BLaER1 (cell line): Measurements from ENCODE around the gene ST14.

Source experiments
- H3K27ac ChIP-seq: shearing (Covaris generic); formaldehyde crosslinking; 2 replicates; pipeline ENCODE4 v1.8.1; 2022
- H3K27me3 ChIP-seq: shearing (Covaris generic); formaldehyde crosslinking; 2 replicates; pipeline ENCODE4 v1.8.1; 2022
- H3K36me3 ChIP-seq: shearing (Covaris generic); formaldehyde crosslinking; 2 replicates; pipeline ENCODE4 v1.8.1; 2022
- H3K4me1 ChIP-seq: shearing (Covaris generic); formaldehyde crosslinking; 2 replicates; pipeline ENCODE4 v1.8.1; 2022
- H3K4me2 ChIP-seq: shearing (Covaris generic); formaldehyde crosslinking; 2 replicates; pipeline ENCODE4 v1.8.1; 2022
- H3K4me3 ChIP-seq: shearing (Covaris generic); formaldehyde crosslinking; 2 replicates; pipeline ENCODE4 v1.8.1; 2022
- H3K9ac ChIP-seq: shearing (Covaris generic); formaldehyde crosslinking; 2 replicates; pipeline ENCODE4 v1.8.1; 2022
- H3K9me3 ChIP-seq: shearing (Covaris generic); formaldehyde crosslinking; 2 replicates; pipeline ENCODE4 v1.8.1; 2022
- H4K20me1 ChIP-seq: shearing (Covaris generic); formaldehyde crosslinking; 2 replicates; pipeline ENCODE4 v1.8.1; 2022
- Cebpa-rat ChIP-seq: shearing (Covaris generic); IDR thresholded peaks from 2 replicates; pipeline ENCODE4 v1.8.1; 2022

ST14 gene

GRCh38 chr11:130159657-130160497 lies at the start of gene ST14:
TSS of gene ST14 (plus strand) at chr11:130159782. CDS start at chr11:130159980, 198 bp downstream.
- Histone ChIP-seq H3K9ac (no peak within 1 kb of the TSS), H3K9me3 (peaks cover 10% of the 10 kb centered on the region; the same call in 1 of the 2 replicates), H3K27me3 (peaks cover 55% of the 10 kb centered on the region), H3K4me3 (peak within 1 kb of the TSS; percentile 33; the same call in 1 of the 2 replicates), H3K4me2 (peak within 1 kb of the TSS; percentile 17; the same call in 1 of the 2 replicates), H3K27ac (no peak within 1 kb of the TSS), H4K20me1 (peaks cover 7% of the 10 kb centered on the region; the same call in 1 of the 2 replicates), H3K36me3 (no peaks in the 10 kb centered on the region), H3K4me1 (peaks cover 14% of the 10 kb centered on the region)
- no peak for TF ChIP-seq Cebpa-rat

GRCh38 chr11:130110339-130111108 lies 49.1 kb upstream of the ST14 start:
- Histone ChIP-seq H4K20me1 (no peaks in the 10 kb centered on the region), H3K9me3 (peaks cover 18% of the 10 kb centered on the region), H3K9ac (no peak overlapping the region), H3K4me1 (peaks cover 12% of the 10 kb centered on the region), H3K27ac (no peak overlapping the region), H3K36me3 (peaks cover 60% of the 10 kb centered on the region), H3K27me3 (no peaks in the 10 kb centered on the region), H3K4me3 (no peak overlapping the region), H3K4me2 (no peak overlapping the region)
- TF ChIP-seq Cebpa-rat = no peak

- peaks cover 57% of the 10 kb centered on the region for H3K36me3 ChIP-seq
- peaks cover 4% of the 10 kb centered on the region; the same call in 1 of the 2 replicates for H3K9me3 ChIP-seq
- H3K27ac ChIP-seq = no peak overlapping the region
- TF ChIP-seq Cebpa-rat = no peak
- no peak overlapping the region for H3K4me3 ChIP-seq
- H3K4me1 ChIP-seq = peaks cover 14% of the 10 kb centered on the region
- no peaks in the 10 kb centered on the region for H3K27me3 ChIP-seq
- H4K20me1 ChIP-seq = no peaks in the 10 kb centered on the region
- H3K4me2 ChIP-seq = no peak overlapping the region
- H3K9ac ChIP-seq = no peak overlapping the region
Observed at GRCh38 chr11:130112071-130112830, 47.3 kb upstream of the ST14 start.

- H3K9me3 ChIP-seq = no peaks in the 10 kb centered on the region
- no peak for TF ChIP-seq Cebpa-rat
- peaks cover 55% of the 10 kb centered on the region for H3K36me3 ChIP-seq
- no peak overlapping the region for H3K4me2 ChIP-seq
- no peaks in the 10 kb centered on the region for H4K20me1 ChIP-seq
- peaks cover 34% of the 10 kb centered on the region for H3K4me1 ChIP-seq
- no peak overlapping the region for H3K9ac ChIP-seq
- no peak overlapping the region for H3K4me3 ChIP-seq
- H3K27me3 ChIP-seq = no peaks in the 10 kb centered on the region
- no peak overlapping the region for H3K27ac ChIP-seq
Observed at GRCh38 chr11:130114281-130114680, 45.3 kb upstream of the ST14 start.

GRCh38 chr11:130114726-130115125 lies 44.9 kb upstream of the ST14 start:
- Histone ChIP-seq H3K27ac (no peak overlapping the region), H3K4me1 (peaks cover 39% of the 10 kb centered on the region), H3K36me3 (peaks cover 50% of the 10 kb centered on the region), H3K9ac (no peak overlapping the region), H3K9me3 (no peaks in the 10 kb centered on the region), H3K27me3 (no peaks in the 10 kb centered on the region), H3K4me3 (no peak overlapping the region), H3K4me2 (no peak overlapping the region), H4K20me1 (no peaks in the 10 kb centered on the region)
- TF ChIP-seq Cebpa-rat = no peak

GRCh38 chr11:130115218-130115617 lies 44.4 kb upstream of the ST14 start:
- Histone ChIP-seq H3K27me3 (no peaks in the 10 kb centered on the region), H4K20me1 (no peaks in the 10 kb centered on the region), H3K4me1 (peaks cover 44% of the 10 kb centered on the region), H3K4me3 (no peak overlapping the region), H3K36me3 (peaks cover 45% of the 10 kb centered on the region), H3K9ac (no peak overlapping the region), H3K9me3 (no peaks in the 10 kb centered on the region), H3K4me2 (no peak overlapping the region), H3K27ac (no peak overlapping the region)
- TF ChIP-seq Cebpa-rat = no peak

- Histone ChIP-seq H3K4me3 (no peak overlapping the region), H4K20me1 (no peaks in the 10 kb centered on the region), H3K27me3 (no peaks in the 10 kb centered on the region), H3K36me3 (peaks cover 27% of the 10 kb centered on the region), H3K4me2 (peak overlapping the region; percentile 74), H3K9me3 (no peaks in the 10 kb centered on the region), H3K27ac (peak overlapping the region; percentile 33; the same call in 1 of the 2 replicates), H3K4me1 (peaks cover 64% of the 10 kb centered on the region), H3K9ac (no peak overlapping the region)
- no peak for TF ChIP-seq Cebpa-rat
Observed at GRCh38 chr11:130118165-130118564, 41.4 kb upstream of the ST14 start.

- TF ChIP-seq Cebpa-rat = no peak
- Histone ChIP-seq H3K36me3 (peaks cover 27% of the 10 kb centered on the region), H3K4me1 (peaks cover 58% of the 10 kb centered on the region), H3K9me3 (no peaks in the 10 kb centered on the region), H3K27ac (peak overlapping the region; percentile 33; the same call in 1 of the 2 replicates), H3K9ac (no peak overlapping the region), H3K4me3 (no peak overlapping the region), H4K20me1 (no peaks in the 10 kb centered on the region), H3K4me2 (peak overlapping the region; percentile 74), H3K27me3 (no peaks in the 10 kb centered on the region)
Observed at GRCh38 chr11:130118636-130119387, 40.8 kb upstream of the ST14 start.

GRCh38 chr11:130120045-130120444 lies 39.5 kb upstream of the ST14 start:
- Histone ChIP-seq H3K9ac (no peak overlapping the region), H3K9me3 (no peaks in the 10 kb centered on the region), H3K4me1 (peaks cover 57% of the 10 kb centered on the region), H3K4me3 (no peak overlapping the region), H3K36me3 (peaks cover 36% of the 10 kb centered on the region), H3K4me2 (peak overlapping the region; percentile 65), H4K20me1 (no peaks in the 10 kb centered on the region), H3K27ac (no peak overlapping the region), H3K27me3 (no peaks in the 10 kb centered on the region)
- TF ChIP-seq Cebpa-rat = no peak
